Lung (tissue), 12 donors: ENCODE results near the gene CTNNBL1. TPM values are rescaled to one million over a fixed set of nuclear protein-coding genes. Genes with fewer than 3 reads are reported as not detected.
A peak's percentile ranks its signal among the peaks of the same experiment; 100 is the strongest.

Source experiments
- ATAC-seq: fragments of 200-7000 bp; cut with Tn5 transposase; one replicate; pipeline ENCODE4 v1.9.1; 2020; ENCODE audit warnings: moderate number of reproducible peaks; ENCODE audit not compliant: insufficient read depth, low FRiP score
- DNase-seq, 3 donors: peaks; one replicate each; pipeline ENCODE4 v3.0.0-alpha.2; 2013 to 2017
- H3K27ac ChIP-seq, 2 donors: one replicate each; pipeline ENCODE4 v1.5.1; 2013; ENCODE audit warnings: mild to moderate bottlenecking in 2 of 2, moderate library complexity in 2 of 2, control low read depth in 1 of 2, inconsistent platforms in 1 of 2, low read depth in 1 of 2, low read length in 1 of 2
- H3K27me3 ChIP-seq, 3 donors: one replicate each; pipeline ENCODE4 v1.5.1; 2013; ENCODE audit warnings: low read length in 2 of 3; ENCODE audit not compliant: control insufficient read depth in 3 of 3, insufficient read depth in 3 of 3
- H3K36me3 ChIP-seq, 4 donors: one replicate each; pipeline ENCODE4 v1.5.1; 2013; ENCODE audit warnings: low read length in 4 of 4, mild to moderate bottlenecking in 1 of 4, moderate library complexity in 1 of 4; ENCODE audit not compliant: control insufficient read depth in 4 of 4, insufficient read depth in 4 of 4
- H3K4me1 ChIP-seq, 5 donors: one replicate each; pipeline ENCODE4 v1.5.1; 2013; ENCODE audit warnings: low read length in 5 of 5, mild to moderate bottlenecking in 2 of 5, moderate library complexity in 1 of 5; ENCODE audit not compliant: control insufficient read depth in 5 of 5, insufficient read depth in 5 of 5
- H3K4me3 ChIP-seq: one replicate; pipeline ENCODE4 v1.5.1; 2013; ENCODE audit warnings: mild to moderate bottlenecking, control low read depth, moderate library complexity
- H3K9ac ChIP-seq, 2 donors: one replicate each; pipeline ENCODE4 v1.5.1; 2013; ENCODE audit warnings: low read length in 2 of 2, control low read depth in 1 of 2; ENCODE audit not compliant: insufficient read depth in 1 of 2
- H3K9me3 ChIP-seq, 4 donors: one replicate each; pipeline ENCODE4 v1.5.1; 2013; ENCODE audit warnings: low read length in 3 of 4, mild to moderate bottlenecking in 1 of 4, moderate library complexity in 1 of 4; ENCODE audit not compliant: control insufficient read depth in 4 of 4, insufficient read depth in 3 of 4
- CTCF ChIP-seq: IDR thresholded peaks from 2 replicates; pipeline ENCODE4 v1.5.1; 2012; ENCODE audit warnings: mild to moderate bottlenecking; ENCODE audit errors: control extremely low read depth, extremely low read depth
- WGBS, 2 donors: extraction: QIAGEN DNeasy Blood & Tissue Kit; methylation state at CpG; one replicate each; pipeline ENCODE4 v1.1.7; 2013; 5-methylcytosine and 5-hydroxymethylcytosine counted together
- polyA plus RNA-seq, 2 donors: library from polyadenylated mRNA; stranded (reverse); fragments of 200-250 nt; gene quantifications; one replicate each; pipeline ENCODE4 v1.2.1, GENCODE V29; 2013
- total RNA-seq, 2 donors: library from RNA; depleted of rRNA in 1 of 2; stranded (reverse); fragments of >200 nt in 1 of 2; gene quantifications; one replicate each; pipeline ENCODE4 v1.2.1, GENCODE V29; 2014 to 2021
- donor health status: control.
- donor health status: control.
- donor health status: Bipolar disorder and iron deficiency.
- donor health status: healthy.
- donor health status: DM: yes; HTN: yes; CAD: no.

CTNNBL1 gene
- total and polyA plus RNA-seq, 4 donors, result 38.9 to 53.1 (median 49.2) TPM

- Histone ChIP-seq H3K36me3 (no peaks in the 10 kb centered on the region), H3K9me3 (peaks cover 0 to 7% (median 0%) of the 10 kb centered on the region in 4 donors), H3K27ac (no peak overlapping the region), H3K9ac (no peak overlapping the region), H3K4me1 (peaks cover 0 to 55% (median 11%) of the 10 kb centered on the region in 5 donors), H3K4me3 (no peak overlapping the region), H3K27me3 (peaks cover 0 to 15% (median 0%) of the 10 kb centered on the region in 3 donors)
- no peak for DNase-seq
- no peak for TF ChIP-seq CTCF
- no peak for ATAC-seq
- WGBS, 2 donors, result 48 to 56% methylated on average over 10 of the region's 10 CpGs
Measured at GRCh38 chr20:37915434-37915787, 221.6 kb downstream of the CTNNBL1 start.

GRCh38 chr20:37915800-37916570 lies 222.2 kb downstream of the CTNNBL1 start:
- Histone ChIP-seq H3K4me3 (no peak overlapping the region), H3K27ac (no peak overlapping the region), H3K9me3 (peaks cover 0 to 7% (median 0%) of the 10 kb centered on the region in 4 donors), H3K4me1 (peaks cover 0 to 55% (median 11%) of the 10 kb centered on the region in 5 donors), H3K27me3 (peaks cover 0 to 15% (median 0%) of the 10 kb centered on the region in 3 donors), H3K36me3 (no peaks in the 10 kb centered on the region), H3K9ac (no peak overlapping the region)
- 22 to 23% methylated on average over 21 of the region's 21 CpGs for WGBS, 2 donors
- ATAC-seq (no peak), DNase-seq (peak in 1 of 3 donors; percentile 45)
- TF ChIP-seq CTCF, result no peak

GRCh38 chr20:37917461-37917860 lies 223.6 kb downstream of the CTNNBL1 start:
- DNase-seq (no peak), ATAC-seq (no peak)
- TF ChIP-seq CTCF, result no peak
- H3K9ac ChIP-seq, result no peak overlapping the region
- peaks cover 0 to 46% (median 8%) of the 10 kb centered on the region in 5 donors for H3K4me1 ChIP-seq
- H3K27me3 ChIP-seq, result peaks cover 0 to 11% (median 0%) of the 10 kb centered on the region in 3 donors
- WGBS, 2 donors, result 24 to 37% methylated on average over 12 of the region's 12 CpGs
- peaks cover 0 to 7% (median 0%) of the 10 kb centered on the region in 4 donors for H3K9me3 ChIP-seq
- no peaks in the 10 kb centered on the region for H3K36me3 ChIP-seq
- no peak overlapping the region for H3K27ac ChIP-seq
- H3K4me3 ChIP-seq, result no peak overlapping the region
